Kidney (tissue), 14 donors: ENCODE results near the gene SLC66A3. TPM values are rescaled to one million over a fixed set of nuclear protein-coding genes. Genes with fewer than 3 reads are reported as not detected.
A peak's percentile ranks its signal among the peaks of the same experiment; 100 is the strongest.

Experiments used
- DNase-seq, 5 donors: peaks; one replicate each; pipeline ENCODE4 v3.0.0-alpha.2; 2013 to 2020
- FAIRE-seq: peaks from 2 replicates; lab custom pipeline; 2012; peaks lifted over from hg19 to GRCh38; lab: Jason Lieb, UNC
- H3K27ac ChIP-seq, 2 donors: one replicate each; pipeline ENCODE4 v1.7.0; 2013; ENCODE audit warnings: low read depth in 2 of 2, low read length in 2 of 2, inconsistent platforms in 1 of 2
- H3K27me3 ChIP-seq: one replicate; pipeline ENCODE4 v1.7.1; 2013; ENCODE audit warnings: low read length, inconsistent platforms; ENCODE audit not compliant: control insufficient read depth, insufficient read depth
- H3K36me3 ChIP-seq, 3 donors: one replicate each; pipeline versions ENCODE4 v1.7.0 to v1.7.1; 2013; ENCODE audit warnings: low read length in 3 of 3, control low read depth in 1 of 3, inconsistent platforms in 1 of 3; ENCODE audit not compliant: insufficient read depth in 3 of 3, control insufficient read depth in 2 of 3
- H3K4me1 ChIP-seq, 3 donors: one replicate each; pipeline versions ENCODE4 v1.7.0 to v1.7.1; 2013; ENCODE audit warnings: low read length in 3 of 3, inconsistent platforms in 1 of 3, low read depth in 1 of 3; ENCODE audit not compliant: control insufficient read depth in 2 of 3, insufficient read depth in 2 of 3
- H3K4me3 ChIP-seq, 3 donors: one replicate each; pipeline versions ENCODE4 v1.7.0 to v1.8.1; 2013; ENCODE audit warnings: low read length in 3 of 3, control low read depth in 1 of 3, inconsistent platforms in 1 of 3
- H3K9ac ChIP-seq, 3 donors: one replicate each; pipeline versions ENCODE4 v1.7.0 to v1.7.1; 2013; ENCODE audit warnings: low read length in 3 of 3, control low read depth in 1 of 3, inconsistent platforms in 1 of 3
- H3K9me3 ChIP-seq, 3 donors: one replicate each; pipeline versions ENCODE4 v1.7.0 to v1.7.1; 2013; ENCODE audit warnings: low read length in 3 of 3, control low read depth in 1 of 3, inconsistent platforms in 1 of 3; ENCODE audit not compliant: control insufficient read depth in 2 of 3, insufficient read depth in 1 of 3
- CTCF ChIP-seq: IDR thresholded peaks from 3 replicates; pipeline ENCODE4 v1.5.1; 2012; ENCODE audit warnings: mild to moderate bottlenecking, moderate library complexity, borderline replicate concordance; ENCODE audit not compliant: insufficient read depth; ENCODE audit errors: extremely low read depth
- intact Hi-C: fragments of 100-400 bp; cut with DNase I; formaldehyde crosslinking; loops from one replicate; pipeline ENCODE4 v1.11.1; 2022
- polyA plus RNA-seq: library from polyadenylated mRNA; stranded (reverse); fragments of 350-450 nt; fragmentation: Illumina TruSeq; extraction: RNeasy Lipid Tissue Mini Kit (QIAGEN cat#74804); gene quantifications from one replicate; pipeline ENCODE4 v1.2.3, GENCODE V29; 2014; ENCODE audit warnings: low read depth, low replicate concordance; ENCODE audit not compliant: insufficient read depth
- total RNA-seq: library from RNA; stranded (reverse); fragmentation: NEBNext Ultra II Directional; extraction: Animal tissue kit (Norgen Biotek cat#: 25700); gene quantifications from one replicate; pipeline ENCODE4 v1.2.1, GENCODE V29; 2021
- donor health status: control.
- donor health status: control.
- donor health status: control.
- donor health status: control.
- donor health status: control.
- donor health status: DM: yes; HTN: yes; CAD: no.
- donor health status: Normal renal cell carcinoma (clear cell type).

SLC66A3 gene
- total and polyA plus RNA-seq, 2 donors from 2014 or later, result 28.4 to 33.0 TPM

- Histone ChIP-seq H3K9me3 (no peaks in the 10 kb centered on the region), H3K9ac (no peak overlapping the region), H3K36me3 (no peaks in the 10 kb centered on the region), H3K4me3 (no peak overlapping the region), H3K27me3 (no peaks in the 10 kb centered on the region), H3K4me1 (no peaks in the 10 kb centered on the region), H3K27ac (no peak overlapping the region)
- TF ChIP-seq CTCF, result no peak
- DNase-seq (no peak), FAIRE-seq (no peak)
- intact Hi-C loops, result no loop called here
These were observed 13.2 kb downstream of the SLC66A3 start for GRCh38 chr2:11168488-11168887.

- FAIRE-seq (no peak), DNase-seq (no peak)
- no peak overlapping the region for H3K4me3 ChIP-seq
- H3K9ac ChIP-seq, result no peak overlapping the region
- intact Hi-C loops, result no loop called here
- H3K27ac ChIP-seq, result no peak overlapping the region
- H3K27me3 ChIP-seq, result no peaks in the 10 kb centered on the region
- TF ChIP-seq CTCF, result no peak
- no peaks in the 10 kb centered on the region for H3K36me3 ChIP-seq
- no peaks in the 10 kb centered on the region for H3K4me1 ChIP-seq
- no peaks in the 10 kb centered on the region for H3K9me3 ChIP-seq
These were observed 14.1 kb downstream of the SLC66A3 start for GRCh38 chr2:11169333-11169732.

- Histone ChIP-seq H3K27ac (no peak overlapping the region), H3K9ac (no peak overlapping the region), H3K4me3 (no peak overlapping the region), H3K36me3 (no peaks in the 10 kb centered on the region), H3K4me1 (no peaks in the 10 kb centered on the region), H3K27me3 (no peaks in the 10 kb centered on the region), H3K9me3 (no peaks in the 10 kb centered on the region)
- intact Hi-C loops, result no loop called here
- no peak for DNase-seq
- no peak for TF ChIP-seq CTCF
- no peak for FAIRE-seq
These were observed 19.0 kb downstream of the SLC66A3 start for GRCh38 chr2:11174222-11174621.

- Histone ChIP-seq H3K36me3 (peaks cover 0 to 3% (median 3%) of the 10 kb centered on the region in 3 donors), H3K9me3 (no peaks in the 10 kb centered on the region), H3K4me3 (no peak overlapping the region), H3K9ac (no peak overlapping the region), H3K27ac (no peak overlapping the region), H3K4me1 (no peaks in the 10 kb centered on the region), H3K27me3 (no peaks in the 10 kb centered on the region)
- intact Hi-C loops, result no loop called here
- FAIRE-seq, result no peak
- DNase-seq, result peak in 1 of 5 donors; percentile 48
- TF ChIP-seq CTCF, result no peak
These were observed 20.1 kb downstream of the SLC66A3 start for GRCh38 chr2:11175293-11175795.
